ENCODE results near the gene AGAP1.

The AGAP1 gene

GRCh38 chr2:235723371-235723770, 229.5 kb downstream of the AGAP1 start:
- DNase-seq = no peak

GRCh38 chr2:235723811-235724465, 230.1 kb downstream of the AGAP1 start:
- no peak for DNase-seq

GRCh38 chr2:235725016-235725489, 231.2 kb downstream of the AGAP1 start:
- DNase-seq = no peak

- no peak for DNase-seq
Observed at GRCh38 chr2:235725841-235726240, 232.0 kb downstream of the AGAP1 start.

- no peak for DNase-seq
Observed at GRCh38 chr2:235726554-235726953, 232.7 kb downstream of the AGAP1 start.

- DNase-seq = no peak
Observed at GRCh38 chr2:235727174-235727573, 233.3 kb downstream of the AGAP1 start.

- DNase-seq = no peak
Observed at GRCh38 chr2:235727891-235728799, 234.3 kb downstream of the AGAP1 start.

GRCh38 chr2:235728800-235729556, 235.1 kb downstream of the AGAP1 start:
- DNase-seq = no peak

- DNase-seq = no peak
Observed at GRCh38 chr2:235729557-235729947, 235.7 kb downstream of the AGAP1 start.

- no peak for DNase-seq
Observed at GRCh38 chr2:235730115-235730514, 236.3 kb downstream of the AGAP1 start.

- no peak for DNase-seq
Observed at GRCh38 chr2:235733761-235734160, 239.9 kb downstream of the AGAP1 start.

GRCh38 chr2:235734168-235734567, 240.3 kb downstream of the AGAP1 start:
- DNase-seq = no peak

GRCh38 chr2:235734688-235735231, 240.9 kb downstream of the AGAP1 start:
- DNase-seq = no peak

- no peak for DNase-seq
Observed at GRCh38 chr2:235737396-235737795, 243.6 kb downstream of the AGAP1 start.

GRCh38 chr2:235737840-235738239, 244.0 kb downstream of the AGAP1 start:
- DNase-seq = no peak

GRCh38 chr2:235739704-235740415, 246.0 kb downstream of the AGAP1 start:
- no peak for DNase-seq

- DNase-seq = no peak
Observed at GRCh38 chr2:235740821-235741220, 247.0 kb downstream of the AGAP1 start.

GRCh38 chr2:235744161-235744560, 250.3 kb downstream of the AGAP1 start:
- no peak for DNase-seq

- DNase-seq = no peak
Observed at GRCh38 chr2:235745597-235745996, 251.8 kb downstream of the AGAP1 start.

GRCh38 chr2:235746257-235746934, 252.6 kb downstream of the AGAP1 start:
- no peak for DNase-seq

GRCh38 chr2:235747001-235747785, 253.3 kb downstream of the AGAP1 start:
- DNase-seq = no peak
